Kidney (tissue), 14 donors: Measurements from ENCODE around the gene CENPC. TPM values are rescaled to one million over a fixed set of nuclear protein-coding genes. Genes with fewer than 3 reads are reported as not detected.

ENCODE experiments used
- DNase-seq, 5 donors: peaks; one replicate each; pipeline ENCODE4 v3.0.0-alpha.2; 2013 to 2020
- FAIRE-seq: peaks from 2 replicates; lab custom pipeline; 2012; peaks lifted over from hg19 to GRCh38; lab: Jason Lieb, UNC
- H3K27ac ChIP-seq, 2 donors: one replicate each; pipeline ENCODE4 v1.7.0; 2013; ENCODE audit warnings: low read depth in 2 of 2, low read length in 2 of 2, inconsistent platforms in 1 of 2
- H3K27me3 ChIP-seq: one replicate; pipeline ENCODE4 v1.7.1; 2013; ENCODE audit warnings: low read length, inconsistent platforms; ENCODE audit not compliant: control insufficient read depth, insufficient read depth
- H3K36me3 ChIP-seq, 3 donors: one replicate each; pipeline versions ENCODE4 v1.7.0 to v1.7.1; 2013; ENCODE audit warnings: low read length in 3 of 3, control low read depth in 1 of 3, inconsistent platforms in 1 of 3; ENCODE audit not compliant: insufficient read depth in 3 of 3, control insufficient read depth in 2 of 3
- H3K4me1 ChIP-seq, 3 donors: one replicate each; pipeline versions ENCODE4 v1.7.0 to v1.7.1; 2013; ENCODE audit warnings: low read length in 3 of 3, inconsistent platforms in 1 of 3, low read depth in 1 of 3; ENCODE audit not compliant: control insufficient read depth in 2 of 3, insufficient read depth in 2 of 3
- H3K4me3 ChIP-seq, 3 donors: one replicate each; pipeline versions ENCODE4 v1.7.0 to v1.8.1; 2013; ENCODE audit warnings: low read length in 3 of 3, control low read depth in 1 of 3, inconsistent platforms in 1 of 3
- H3K9ac ChIP-seq, 3 donors: one replicate each; pipeline versions ENCODE4 v1.7.0 to v1.7.1; 2013; ENCODE audit warnings: low read length in 3 of 3, control low read depth in 1 of 3, inconsistent platforms in 1 of 3
- H3K9me3 ChIP-seq, 3 donors: one replicate each; pipeline versions ENCODE4 v1.7.0 to v1.7.1; 2013; ENCODE audit warnings: low read length in 3 of 3, control low read depth in 1 of 3, inconsistent platforms in 1 of 3; ENCODE audit not compliant: control insufficient read depth in 2 of 3, insufficient read depth in 1 of 3
- intact Hi-C: fragments of 100-400 bp; cut with DNase I; formaldehyde crosslinking; loops from one replicate; pipeline ENCODE4 v1.11.1; 2022
- polyA plus RNA-seq: library from polyadenylated mRNA; stranded (reverse); fragments of 350-450 nt; fragmentation: Illumina TruSeq; extraction: RNeasy Lipid Tissue Mini Kit (QIAGEN cat#74804); gene quantifications from one replicate; pipeline ENCODE4 v1.2.3, GENCODE V29; 2014; ENCODE audit warnings: low read depth, low replicate concordance; ENCODE audit not compliant: insufficient read depth
- total RNA-seq: library from RNA; stranded (reverse); fragmentation: NEBNext Ultra II Directional; extraction: Animal tissue kit (Norgen Biotek cat#: 25700); gene quantifications from one replicate; pipeline ENCODE4 v1.2.1, GENCODE V29; 2021
- TF ChIP-seq, protein P1 (sequence below): IDR thresholded peaks from 3 replicates; pipeline ENCODE4 v1.5.1; 2012; ENCODE audit warnings: mild to moderate bottlenecking, moderate library complexity, borderline replicate concordance; ENCODE audit not compliant: insufficient read depth; ENCODE audit errors: extremely low read depth
- donor health status: control.
- donor health status: control.
- donor health status: control.
- donor health status: control.
- donor health status: control.
- donor health status: DM: yes; HTN: yes; CAD: no.
- donor health status: Normal renal cell carcinoma (clear cell type).

The CENPC gene
- total and polyA plus RNA-seq, 2 donors from 2014 or later: 4.6 to 24.7 TPM

- peaks cover 0 to 17% (median 3%) of the 10 kb centered on the region in 3 donors for H3K36me3 ChIP-seq
- intact Hi-C loops: no loop called here
- no peak overlapping the region for H3K9ac ChIP-seq
- no peak overlapping the region for H3K27ac ChIP-seq
- no peak overlapping the region for H3K4me3 ChIP-seq
- H3K4me1 ChIP-seq: no peaks in the 10 kb centered on the region
- FAIRE-seq: no peak
- DNase-seq: no peak
- TF ChIP-seq, protein P1, sequence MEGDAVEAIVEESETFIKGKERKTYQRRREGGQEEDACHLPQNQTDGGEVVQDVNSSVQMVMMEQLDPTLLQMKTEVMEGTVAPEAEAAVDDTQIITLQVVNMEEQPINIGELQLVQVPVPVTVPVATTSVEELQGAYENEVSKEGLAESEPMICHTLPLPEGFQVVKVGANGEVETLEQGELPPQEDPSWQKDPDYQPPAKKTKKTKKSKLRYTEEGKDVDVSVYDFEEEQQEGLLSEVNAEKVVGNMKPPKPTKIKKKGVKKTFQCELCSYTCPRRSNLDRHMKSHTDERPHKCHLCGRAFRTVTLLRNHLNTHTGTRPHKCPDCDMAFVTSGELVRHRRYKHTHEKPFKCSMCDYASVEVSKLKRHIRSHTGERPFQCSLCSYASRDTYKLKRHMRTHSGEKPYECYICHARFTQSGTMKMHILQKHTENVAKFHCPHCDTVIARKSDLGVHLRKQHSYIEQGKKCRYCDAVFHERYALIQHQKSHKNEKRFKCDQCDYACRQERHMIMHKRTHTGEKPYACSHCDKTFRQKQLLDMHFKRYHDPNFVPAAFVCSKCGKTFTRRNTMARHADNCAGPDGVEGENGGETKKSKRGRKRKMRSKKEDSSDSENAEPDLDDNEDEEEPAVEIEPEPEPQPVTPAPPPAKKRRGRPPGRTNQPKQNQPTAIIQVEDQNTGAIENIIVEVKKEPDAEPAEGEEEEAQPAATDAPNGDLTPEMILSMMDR: no peak
- no peaks in the 10 kb centered on the region for H3K27me3 ChIP-seq
- H3K9me3 ChIP-seq: no peaks in the 10 kb centered on the region
Measured at GRCh38 chr4:67499799-67500198, 45.5 kb downstream of the CENPC start.

DNA sequence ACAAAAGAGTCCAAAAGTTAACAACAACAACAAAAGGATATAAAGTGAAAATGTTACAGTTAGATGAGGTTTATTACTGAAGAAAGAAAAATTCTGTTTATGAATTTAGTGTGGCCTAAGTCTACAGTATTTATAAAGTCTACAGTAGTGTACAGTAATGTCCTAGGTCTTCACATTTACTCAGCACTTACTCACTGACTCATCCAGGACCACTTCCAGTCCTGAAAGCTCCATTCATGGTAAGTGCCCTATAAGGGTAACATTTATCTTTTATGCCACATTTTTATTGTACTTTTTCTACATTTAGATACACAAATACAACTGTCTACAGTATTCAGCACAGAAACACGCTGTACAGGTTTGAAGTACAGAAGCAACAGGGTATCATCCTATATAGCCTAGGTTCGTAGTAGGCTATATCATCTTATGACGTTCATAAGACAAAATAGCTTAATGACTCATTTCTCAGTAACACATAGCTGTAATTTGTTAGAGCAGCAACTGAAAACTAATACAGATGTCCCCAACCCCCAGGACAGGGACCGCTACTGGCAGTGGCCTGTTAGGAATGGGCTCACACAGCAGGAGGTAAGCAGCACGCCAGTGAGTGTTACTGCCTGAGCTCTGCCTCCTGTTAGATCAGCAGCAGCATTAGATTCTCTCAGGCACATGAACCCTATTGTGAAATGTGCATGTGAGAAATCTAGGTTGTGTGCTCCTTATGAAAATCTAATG, 61.3 kb downstream of the CENPC start:
- TF ChIP-seq, protein P1: no peak
- H3K4me1 ChIP-seq: no peaks in the 10 kb centered on the region

DNA sequence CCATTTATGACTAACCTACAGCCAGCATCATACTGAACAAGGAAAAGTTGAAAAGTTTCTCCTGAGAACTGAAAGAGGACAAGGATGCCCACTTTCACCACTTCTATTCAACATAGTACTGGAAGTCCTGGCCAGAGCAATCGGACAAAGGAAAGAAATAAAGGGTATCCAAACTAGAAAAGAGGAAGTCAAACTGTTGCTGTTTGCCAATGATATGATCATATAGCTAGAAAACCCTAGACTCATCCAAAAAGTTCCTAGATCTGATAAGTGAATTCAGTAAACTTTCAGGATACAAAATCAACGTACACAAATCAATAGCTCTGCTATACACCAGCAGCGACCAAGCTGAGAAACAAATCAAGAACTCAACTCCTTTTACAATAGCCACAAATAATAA, 64.5 kb downstream of the CENPC start:
- Histone ChIP-seq H3K36me3 (peaks cover 8 to 17% (median 17%) of the 10 kb centered on the region in 3 donors), H3K4me1 (no peaks in the 10 kb centered on the region), H3K9me3 (peaks cover 0 to 2% (median 0%) of the 10 kb centered on the region in 3 donors), H3K4me3 (no peak overlapping the region), H3K27ac (no peak overlapping the region), H3K27me3 (no peaks in the 10 kb centered on the region), H3K9ac (no peak overlapping the region)
- no peak for FAIRE-seq
- intact Hi-C loops: no loop called here
- TF ChIP-seq, protein P1: no peak
- DNase-seq: no peak

More for the DNA sequence above, 61.3 kb downstream of the CENPC start:
- peaks cover 0 to 2% (median 0%) of the 10 kb centered on the region in 3 donors for H3K9me3 ChIP-seq
- H3K9ac ChIP-seq: no peak overlapping the region
- no peaks in the 10 kb centered on the region for H3K27me3 ChIP-seq
- intact Hi-C loops: no loop called here
- no peak overlapping the region for H3K27ac ChIP-seq
- peaks cover 5 to 12% (median 7%) of the 10 kb centered on the region in 3 donors for H3K36me3 ChIP-seq
- FAIRE-seq (peak; percentile 79), DNase-seq (no peak)
- no peak overlapping the region for H3K4me3 ChIP-seq
